GM21619 (cell line): ENCODE measurements around the gene RELN.
"Not testable (repeated sequence)": the region's sequence is repeated elsewhere in the genome, so short reads cannot be mapped to it uniquely, and the experiment has no call there.

Experiments used
- ATAC-seq: cut with Tn5 transposase; IDR thresholded peaks from one replicate; pipeline ENCODE4 v1.9.1; 2021; ENCODE audit not compliant: unreplicated experiment

Gene RELN

DNA sequence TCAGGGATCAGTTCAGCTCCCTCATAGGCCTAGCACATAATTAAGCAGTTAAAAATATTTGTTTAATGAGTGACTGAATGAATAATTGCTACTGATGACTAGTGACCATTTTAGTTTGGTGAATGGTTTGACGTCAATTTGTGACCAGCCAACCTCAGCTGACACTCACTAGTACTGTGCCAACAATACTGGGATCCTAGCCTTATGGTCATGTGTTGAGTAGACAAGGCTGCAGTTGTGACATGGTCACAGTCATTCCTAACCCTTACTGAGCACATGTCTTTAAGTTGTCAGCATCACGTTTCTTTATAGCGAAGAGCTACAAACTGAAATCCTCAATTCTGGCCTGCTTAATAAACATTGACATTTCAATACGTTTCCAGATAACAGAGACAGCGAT is 456.5 kb downstream of the RELN start:
- no peak for ATAC-seq

DNA sequence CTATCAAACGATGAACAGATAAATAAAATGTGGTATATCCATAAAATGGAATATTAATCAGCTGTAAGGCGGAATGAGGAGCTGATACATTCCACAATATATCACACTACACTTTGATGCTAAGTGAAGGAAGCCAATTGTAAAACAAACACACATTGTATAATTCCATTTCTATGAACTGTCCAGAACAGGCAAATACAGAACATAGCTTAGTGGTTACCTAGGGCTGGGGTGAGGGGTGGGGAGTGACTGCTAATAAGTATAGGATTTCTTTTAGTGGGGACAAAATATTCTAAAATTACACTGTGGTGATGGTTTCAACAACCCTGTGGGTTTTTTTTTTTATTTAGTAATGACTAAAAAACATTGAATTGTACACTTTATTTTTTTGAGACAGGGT is 461.3 kb downstream of the RELN start:
- ATAC-seq = no peak

DNA sequence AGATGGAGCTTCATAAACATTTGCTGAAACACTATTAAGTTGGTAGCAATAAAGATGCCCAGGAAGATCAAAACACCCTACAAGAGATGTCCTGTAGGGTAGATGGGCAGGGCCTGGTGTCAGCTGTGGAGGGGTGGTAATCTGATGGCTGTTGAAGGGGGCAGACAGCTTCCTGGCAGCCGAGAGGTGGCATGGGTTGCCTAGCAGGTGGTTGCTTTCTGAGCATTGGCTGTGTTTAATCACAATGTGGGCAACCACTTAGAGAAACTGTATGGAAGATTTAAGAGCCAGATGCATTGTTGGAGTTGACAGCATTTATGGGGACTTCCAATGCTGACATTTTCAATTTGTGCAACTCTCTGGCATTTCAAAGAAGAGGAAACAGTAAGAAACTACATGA is 463.5 kb downstream of the RELN start:
- no peak for ATAC-seq

DNA sequence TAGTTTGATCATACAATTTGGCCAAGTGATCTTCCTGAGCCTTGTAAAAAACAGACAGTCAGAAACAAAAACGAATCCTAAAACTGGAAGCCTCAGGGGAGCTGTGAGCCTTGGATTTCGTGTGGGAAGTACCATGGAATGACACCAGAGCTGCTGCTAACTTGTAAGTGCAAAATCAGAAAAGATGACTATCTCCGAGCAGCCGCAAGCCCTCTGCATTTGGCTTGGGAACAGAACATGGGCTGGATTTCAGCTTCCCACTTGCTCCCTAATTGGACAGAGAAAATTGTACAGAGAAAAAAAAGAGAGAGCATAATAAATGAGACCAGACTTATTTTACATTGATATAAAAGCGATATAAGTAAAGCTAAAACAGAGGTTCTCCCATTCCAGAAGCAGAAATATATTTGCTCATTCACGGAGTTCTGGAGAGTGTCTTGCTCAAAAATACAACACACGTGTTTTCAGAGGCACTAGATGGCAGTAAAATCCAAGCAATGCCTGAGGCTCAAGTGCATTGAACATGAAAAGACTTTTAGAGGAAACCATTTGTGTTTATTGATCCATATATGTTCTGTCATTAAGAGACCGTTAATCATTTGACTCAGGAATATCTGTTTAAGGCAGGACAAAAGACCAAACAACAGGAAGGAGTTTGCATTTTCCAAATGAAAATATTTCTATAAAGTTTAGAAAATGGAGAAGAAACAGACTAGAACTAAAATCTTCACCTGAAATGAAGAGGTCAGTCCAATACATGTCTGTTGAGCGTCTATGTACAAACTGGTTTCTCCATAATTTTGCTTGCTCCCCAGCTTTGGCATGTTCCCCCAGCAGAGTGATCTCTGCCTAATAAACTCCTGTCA is 465.2 kb downstream of the RELN start:
- no peak for ATAC-seq

DNA sequence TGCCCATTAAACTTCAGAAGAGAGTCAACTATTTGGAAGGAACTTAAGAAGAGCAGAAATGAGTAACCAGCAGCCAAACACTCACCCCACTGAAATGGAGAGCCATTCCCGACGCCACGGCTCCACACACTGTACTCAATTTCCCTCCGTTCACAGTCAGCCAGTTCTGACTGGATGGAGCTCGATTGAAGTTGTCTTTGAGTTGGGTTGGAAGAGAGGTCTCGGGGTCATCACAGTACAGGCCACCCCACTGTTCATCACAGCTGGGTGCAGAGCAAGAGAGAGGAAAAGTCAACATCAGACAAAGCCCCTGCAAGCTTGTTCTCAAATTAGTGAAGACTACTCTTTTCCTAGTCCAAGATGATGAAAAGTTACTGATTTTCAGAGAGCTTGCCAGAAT is 467.5 kb downstream of the RELN start:
- ATAC-seq = no peak

DNA sequence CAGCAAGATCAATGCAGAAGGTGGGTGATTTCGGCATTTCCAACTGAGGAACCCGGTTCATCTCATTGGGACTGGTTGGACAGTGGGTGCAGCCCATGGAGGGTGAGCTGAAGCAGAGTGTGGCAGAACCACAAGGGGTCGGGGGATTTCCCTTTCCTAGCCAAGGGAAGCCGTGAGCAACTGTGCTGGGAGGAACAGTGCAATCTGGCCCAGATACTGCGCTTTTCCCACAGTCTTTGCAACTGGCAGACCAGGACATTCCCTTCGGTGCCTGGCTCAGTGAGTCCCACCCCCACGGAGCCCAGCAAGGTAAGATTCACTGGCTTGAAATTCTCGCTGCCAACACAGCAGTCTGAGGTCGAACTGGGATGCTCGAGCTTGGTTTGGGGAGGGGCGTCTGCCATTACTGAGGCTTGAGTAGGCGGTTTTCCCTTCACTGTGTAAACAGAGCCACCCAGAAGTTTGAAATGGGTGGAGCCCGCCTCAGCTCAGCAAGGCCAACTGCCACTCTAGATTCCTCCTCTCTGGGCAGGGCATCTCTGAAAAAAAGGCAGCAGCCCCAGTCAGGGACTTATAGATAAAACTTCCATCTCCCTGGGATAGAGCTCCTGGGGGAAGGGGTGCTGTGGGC is 484.8 kb downstream of the RELN start:
- ATAC-seq = no peak

DNA sequence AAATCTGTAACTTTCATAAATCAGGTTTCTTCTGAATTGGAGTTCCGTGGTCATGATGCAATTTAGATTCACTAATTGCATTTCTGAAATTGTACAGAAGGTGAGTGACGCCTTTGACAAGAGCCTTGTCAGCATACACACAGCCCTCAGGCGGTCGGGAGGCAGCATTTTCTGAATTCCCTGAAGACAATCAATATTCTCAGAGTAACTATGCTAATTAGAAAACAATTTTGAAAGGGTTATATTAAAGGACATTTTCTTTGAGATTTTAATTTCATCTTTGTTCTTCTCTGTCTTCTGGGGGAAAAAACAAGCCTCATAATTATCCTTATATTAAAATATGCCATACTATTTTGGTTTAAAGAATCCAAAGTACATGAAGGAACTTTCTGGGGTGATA is 488.3 kb downstream of the RELN start:
- no peak for ATAC-seq

DNA sequence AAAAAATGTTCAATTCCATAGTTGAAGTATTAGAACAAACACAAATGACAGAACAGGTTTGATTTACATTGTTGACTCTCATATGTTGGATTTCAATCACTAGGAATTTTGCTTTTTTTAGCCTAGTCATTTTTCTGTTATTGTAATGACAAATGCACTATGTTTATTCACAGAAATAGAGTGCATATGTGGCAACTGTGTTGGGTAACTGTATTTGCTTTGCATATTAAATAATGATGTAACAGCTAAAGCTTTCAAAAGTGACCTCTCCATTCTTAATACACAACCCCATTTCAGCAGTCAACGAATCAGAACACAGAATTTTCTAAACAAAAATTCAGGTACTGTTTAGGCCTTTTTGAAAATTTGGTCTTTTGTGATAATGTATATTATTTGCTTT is 489.5 kb downstream of the RELN start:
- no peak for ATAC-seq

DNA sequence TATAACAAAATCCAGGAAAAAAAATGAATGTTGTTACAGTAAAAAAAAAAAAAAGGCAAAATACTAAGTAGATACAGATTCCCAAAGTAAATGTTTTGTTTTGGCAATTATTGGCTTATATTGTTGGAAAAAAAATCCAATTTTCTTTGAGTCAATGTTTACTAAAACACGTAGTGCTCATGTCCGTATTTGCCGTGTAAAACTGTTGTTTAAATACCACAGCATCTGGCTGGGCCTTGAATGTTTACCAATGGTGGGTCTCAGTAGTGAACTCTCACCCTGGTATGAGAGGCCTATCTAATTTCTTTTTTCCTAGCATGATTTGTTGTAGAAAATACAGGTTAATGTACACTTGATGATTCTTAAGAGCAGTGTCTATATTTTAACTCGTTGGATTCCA is 502.0 kb downstream of the RELN start:
- no peak for ATAC-seq

DNA sequence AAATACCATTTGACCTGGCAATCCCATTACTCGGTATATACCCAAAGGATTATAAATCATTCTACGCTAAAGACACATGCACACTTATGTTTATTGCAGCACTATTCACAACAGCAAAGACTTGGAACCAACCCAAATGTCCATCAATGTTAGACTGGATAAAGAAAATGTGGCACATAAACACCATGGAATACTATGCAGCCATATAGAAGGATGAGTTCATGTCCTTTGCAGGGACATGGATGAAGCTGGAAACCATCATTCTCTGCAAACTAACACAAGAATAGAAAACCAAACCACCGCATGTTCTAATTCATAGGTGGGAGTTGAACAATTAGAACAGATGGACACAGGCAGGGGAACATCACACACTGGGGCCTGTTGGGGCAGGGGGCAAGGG is 502.6 kb downstream of the RELN start:
- ATAC-seq = not testable (repeated sequence)

DNA sequence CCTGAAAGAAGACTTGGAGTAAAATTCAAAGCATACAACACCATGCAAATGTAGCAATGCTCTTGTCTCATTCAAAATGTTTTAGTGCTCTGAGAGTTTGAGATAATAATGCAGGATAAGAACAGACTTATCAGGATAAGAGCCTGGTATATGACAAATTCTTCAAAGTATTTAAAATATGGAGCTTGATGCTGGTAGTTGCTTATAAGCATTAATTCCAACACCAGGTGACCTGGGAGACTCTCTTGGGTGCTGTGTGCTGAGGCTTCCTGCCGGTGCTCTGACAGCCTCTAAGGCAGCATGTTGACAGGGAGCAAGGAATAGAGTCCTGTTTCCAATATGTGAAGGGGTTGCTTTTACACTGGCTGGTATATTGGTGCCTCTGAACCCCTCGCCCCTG is 508.7 kb downstream of the RELN start:
- ATAC-seq = no peak

DNA sequence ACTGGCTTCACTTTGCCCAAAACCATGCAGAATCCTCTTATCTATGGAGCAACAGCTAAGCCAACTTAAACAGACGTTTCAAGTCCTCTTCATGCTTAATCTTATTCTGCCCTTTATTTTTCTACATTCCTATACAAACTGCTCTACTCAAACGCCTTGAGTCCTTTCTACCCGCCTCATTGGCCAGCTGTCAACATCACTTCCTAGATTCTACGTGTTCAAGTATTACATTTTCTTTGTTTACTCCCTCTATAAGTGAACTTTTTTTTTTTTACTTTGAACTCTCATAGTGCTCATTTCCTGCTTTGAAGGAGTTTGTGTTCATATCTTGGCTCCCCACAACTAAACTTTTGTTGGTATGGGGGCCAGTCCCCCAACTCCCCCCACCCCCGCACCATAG is 514.5 kb downstream of the RELN start:
- no peak for ATAC-seq

DNA sequence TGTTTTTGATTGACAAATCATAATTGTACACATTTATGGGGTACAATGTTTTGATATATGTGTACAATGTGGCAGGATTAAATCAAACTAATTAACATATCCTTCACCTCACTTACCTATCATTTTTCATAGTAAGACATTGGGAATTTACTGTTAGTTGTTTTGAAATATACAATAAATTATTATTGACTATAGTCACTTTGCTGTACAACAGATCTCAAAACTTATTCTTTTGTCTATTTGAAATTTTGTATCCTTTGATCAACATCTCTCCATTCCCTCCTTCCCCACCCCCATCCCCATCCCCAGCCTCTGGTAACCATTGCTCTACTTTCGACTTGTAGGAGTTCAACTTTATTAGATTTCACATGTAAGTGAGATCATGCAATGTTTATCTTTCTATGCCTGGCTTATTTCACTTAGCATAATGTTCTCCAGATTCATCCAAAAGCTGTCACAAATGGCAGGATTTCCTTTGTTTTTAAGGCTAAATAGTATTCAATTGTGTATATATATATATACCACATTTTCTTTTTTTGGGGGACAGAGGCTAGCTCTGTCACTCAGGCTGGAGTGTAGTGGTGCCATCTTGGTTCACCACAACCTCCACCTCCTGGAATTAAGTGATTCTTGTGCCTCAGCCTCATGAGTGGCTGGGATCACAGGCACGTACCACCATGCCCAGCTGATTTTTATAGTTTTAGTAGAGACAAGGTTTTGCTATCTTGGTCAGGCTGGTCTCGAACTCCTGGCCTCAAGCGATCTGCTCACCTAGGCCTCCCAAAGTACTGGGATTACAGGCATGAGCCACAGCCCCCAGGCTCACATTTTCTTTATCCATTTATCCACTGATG is 520.1 kb downstream of the RELN start:
- ATAC-seq = no peak

DNA sequence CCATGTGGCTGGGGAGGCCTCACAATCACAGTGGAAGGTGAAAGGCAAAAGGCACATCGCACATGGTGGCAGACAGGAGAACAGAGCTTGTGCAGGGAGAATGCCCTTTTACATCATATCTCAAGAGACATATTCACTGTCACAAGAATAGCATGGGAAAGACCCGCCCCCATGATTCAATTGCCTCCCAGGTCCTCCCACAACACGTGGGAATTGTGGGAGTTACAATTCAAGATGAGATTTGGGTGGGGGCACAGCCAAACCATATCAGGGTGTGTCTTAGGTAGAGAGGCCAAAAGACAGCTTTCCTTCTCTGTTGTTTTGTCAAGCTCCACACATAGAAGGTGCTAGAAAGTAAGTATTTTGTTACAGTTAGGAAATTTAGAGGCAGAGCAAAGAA is 522.6 kb downstream of the RELN start:
- no peak for ATAC-seq

DNA sequence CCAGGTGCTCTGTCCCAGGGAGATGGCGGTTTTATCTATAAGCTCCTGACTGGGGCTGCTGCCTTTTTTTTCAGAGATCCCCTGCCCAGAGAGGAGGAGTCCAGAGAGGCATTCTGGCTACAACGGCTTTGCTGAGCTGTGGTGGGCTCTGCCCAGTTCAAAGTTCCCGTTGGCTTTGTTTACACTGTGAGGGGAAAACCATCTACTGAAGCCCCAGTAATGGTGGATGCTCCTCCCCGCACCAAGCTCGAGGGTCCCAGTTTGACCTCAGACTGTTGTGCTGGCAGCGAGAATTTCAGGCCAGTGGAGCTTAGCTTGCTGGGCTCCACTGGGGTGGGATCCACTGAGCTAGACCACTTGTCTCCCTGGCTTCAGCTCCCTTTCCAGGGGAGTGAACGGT is 527.1 kb downstream of the RELN start:
- no peak for ATAC-seq

DNA sequence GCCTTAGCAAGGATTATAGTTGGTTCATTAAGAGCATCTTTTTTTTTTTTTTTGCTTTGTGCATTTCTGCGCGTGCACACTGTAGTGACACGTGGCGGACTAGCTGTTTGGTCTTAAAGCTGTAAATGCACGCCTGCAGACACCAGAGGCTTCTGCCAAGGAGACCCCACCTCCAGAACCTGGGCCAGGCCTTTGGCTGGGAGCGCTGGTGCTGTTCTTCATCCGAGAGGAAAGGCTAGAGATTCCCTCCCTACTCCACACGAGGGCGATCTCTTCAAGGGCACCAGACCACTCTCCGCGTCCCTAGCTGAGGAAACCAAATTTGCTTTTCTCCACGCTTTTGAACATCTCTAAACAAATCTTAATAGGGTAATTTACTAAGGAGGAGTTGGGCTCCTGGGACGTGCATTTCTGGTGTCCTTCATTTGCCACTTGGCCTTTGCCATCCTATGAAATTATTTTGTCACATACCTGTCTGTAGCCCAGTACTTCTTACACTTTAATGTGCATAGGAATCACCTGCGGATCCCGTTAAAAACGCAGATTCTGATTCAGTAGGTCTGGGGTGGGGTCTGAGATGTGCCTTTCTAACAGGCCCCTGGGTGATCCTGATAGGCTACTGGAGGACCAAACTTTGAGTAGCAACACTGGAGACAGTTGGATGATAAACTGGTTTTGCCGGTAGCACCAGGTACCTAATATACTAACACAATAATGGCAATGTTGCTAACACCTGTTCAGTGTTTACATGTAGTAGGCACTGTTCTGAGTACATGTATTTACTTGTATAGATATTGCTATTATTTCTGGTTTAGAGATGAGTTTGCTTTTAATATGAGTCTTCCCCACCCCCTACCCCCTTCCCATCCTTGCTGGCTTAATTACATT is 542.1 kb downstream of the RELN start:
- ATAC-seq = peak; percentile 65

DNA sequence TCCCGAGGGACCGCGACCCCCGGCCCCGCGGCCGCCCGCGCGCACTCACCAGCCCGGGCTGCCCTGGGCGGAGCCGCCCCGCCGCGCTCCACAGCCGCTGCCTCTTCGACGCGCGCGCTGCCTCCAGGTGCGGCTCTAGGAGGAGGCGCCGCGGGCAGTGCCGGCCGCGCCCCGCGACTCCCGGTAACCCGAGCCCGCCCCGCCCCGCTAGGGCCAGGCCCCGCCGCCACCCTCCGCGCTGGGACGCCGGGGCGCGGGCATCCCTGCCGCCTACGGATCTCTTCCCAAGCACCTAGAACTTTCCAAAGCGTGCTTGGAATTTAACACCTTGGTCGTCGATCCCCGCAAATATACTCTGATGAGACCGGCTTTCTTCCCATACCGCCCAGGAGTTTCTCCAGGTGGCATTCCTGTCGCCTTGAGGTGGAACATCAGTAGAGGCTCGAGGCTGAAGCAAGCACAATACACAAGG is 543.4 kb downstream of the RELN start, which contains the start of gene SLC26A5:
Gene SLC26A5 (minus strand): TSS at position 159 of the 472 bp plus-strand sequence. CDS start 24,693 bp downstream, outside the sequence.
- ATAC-seq = no peak

DNA sequence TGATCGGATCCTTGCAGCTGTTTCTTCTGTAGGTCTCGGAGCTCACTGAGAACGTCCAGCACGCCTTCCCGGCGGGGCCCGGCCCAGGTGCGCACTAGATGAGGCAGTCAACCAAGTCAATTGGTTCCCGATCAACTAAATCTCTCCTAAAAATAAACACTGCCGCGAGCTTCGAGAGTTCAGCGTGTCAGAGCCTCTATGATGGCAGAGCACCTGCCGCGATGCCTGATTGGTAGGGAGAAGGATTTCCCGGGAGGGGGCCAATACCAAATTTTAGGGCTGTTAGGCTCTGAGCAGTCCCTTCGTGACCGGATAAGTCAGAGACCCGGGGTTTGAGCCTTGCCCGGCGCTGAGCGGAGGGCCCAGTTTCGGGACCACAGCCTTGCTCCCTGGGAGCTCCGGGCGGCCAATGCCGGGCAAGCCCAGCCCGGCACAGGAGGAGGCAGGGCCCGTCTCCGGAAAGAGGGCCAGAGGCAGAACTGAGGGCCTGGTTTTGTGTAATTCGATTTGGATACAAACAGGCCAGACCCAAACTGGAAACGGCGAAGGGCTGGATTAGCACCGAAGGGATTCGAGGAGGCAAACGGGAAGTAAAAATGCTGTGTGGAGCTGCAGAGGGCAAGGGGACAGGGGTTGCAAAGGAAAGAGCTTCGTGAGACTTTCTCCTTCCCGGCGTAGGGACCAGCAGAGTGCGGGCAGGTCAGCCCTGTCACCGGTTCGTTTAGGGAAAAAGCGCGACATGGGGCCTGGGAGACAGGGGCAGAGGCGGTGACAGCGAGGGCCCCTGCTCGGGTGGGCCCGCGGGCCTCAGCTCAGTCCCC is 544.0 kb downstream of the RELN start:
- ATAC-seq = no peak

DNA sequence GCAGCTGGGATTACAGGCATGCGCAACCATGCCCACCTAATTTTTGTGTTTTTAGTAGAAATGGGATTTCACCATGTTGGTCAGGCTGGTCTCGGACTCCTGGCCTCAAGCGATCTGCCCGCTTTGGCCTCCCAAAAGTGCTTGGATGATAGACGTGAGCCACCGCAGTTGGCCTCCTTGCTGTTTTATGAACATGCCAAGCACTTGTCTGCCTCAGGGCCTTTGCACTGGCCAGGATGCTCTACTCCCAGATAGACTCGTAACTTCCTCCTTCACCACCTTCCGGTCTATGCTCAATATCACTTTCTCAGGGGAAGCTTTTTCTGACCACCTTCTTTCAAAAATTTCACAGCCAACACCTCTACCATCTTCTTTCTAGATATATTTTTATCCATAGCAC is 549.8 kb downstream of the RELN start:
- no peak for ATAC-seq

DNA sequence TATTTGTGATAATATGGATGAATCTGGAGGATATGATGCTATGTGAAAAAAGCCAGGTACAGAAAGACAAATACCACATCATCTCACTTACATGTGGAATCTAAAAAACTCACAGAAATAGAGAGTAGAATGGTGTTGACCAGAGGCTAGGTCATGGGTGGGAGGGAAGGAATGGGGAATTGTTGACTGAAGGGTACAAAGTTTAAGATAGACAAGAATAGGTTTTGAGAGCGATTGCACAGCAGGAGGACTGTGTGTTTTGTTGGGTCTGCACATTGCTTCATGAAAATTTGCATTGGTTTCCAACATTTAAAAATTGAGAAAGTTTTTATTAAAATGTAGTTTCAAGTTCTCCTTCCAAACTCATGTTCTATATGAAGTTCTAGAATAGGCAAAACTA is 551.8 kb downstream of the RELN start:
- no peak for ATAC-seq
